ENCODE data around the gene NPAS1.

Gene NPAS1

DNA sequence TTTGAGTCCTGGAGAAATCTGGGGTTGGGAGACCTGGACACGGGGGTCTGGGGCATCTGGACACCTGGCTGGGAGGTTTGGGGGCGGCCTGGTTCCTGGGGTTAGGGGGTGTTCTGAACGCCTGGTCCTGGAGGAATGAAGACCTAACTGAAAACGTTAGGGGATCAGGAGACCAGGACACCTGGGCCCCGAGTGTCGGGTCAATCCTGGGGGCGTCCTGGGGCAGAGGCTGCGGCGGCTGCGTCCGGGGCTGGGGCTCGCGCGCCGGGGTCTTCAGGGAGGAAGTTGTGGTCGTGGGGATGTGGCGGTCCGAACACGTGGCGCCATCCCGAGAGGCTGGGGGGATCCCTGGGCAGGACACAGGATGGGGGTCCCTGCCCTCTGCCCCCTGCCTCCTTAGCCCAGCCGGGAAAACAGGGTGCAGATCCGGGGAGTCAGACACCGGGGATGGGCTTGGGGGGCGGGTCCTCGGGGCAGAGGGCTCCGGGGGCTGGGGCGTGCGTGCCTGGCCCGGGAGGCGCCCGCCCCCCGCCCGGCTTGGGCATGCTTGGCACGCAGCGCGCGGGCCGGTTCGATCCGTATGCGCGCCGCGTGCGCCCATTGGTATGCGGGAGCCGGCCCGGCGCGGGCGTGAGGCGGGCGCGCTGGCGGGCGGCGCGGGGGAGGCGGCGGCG lies 632 bp downstream of the NPAS1 start:
- DNase-seq (ENCODE audit: low spot score) = no peak

GRCh38 chr19:47020992-47021496 lies 1.4 kb downstream of the NPAS1 start:
- peak; percentile 55 for DNase-seq (ENCODE audit: low spot score)

DNA sequence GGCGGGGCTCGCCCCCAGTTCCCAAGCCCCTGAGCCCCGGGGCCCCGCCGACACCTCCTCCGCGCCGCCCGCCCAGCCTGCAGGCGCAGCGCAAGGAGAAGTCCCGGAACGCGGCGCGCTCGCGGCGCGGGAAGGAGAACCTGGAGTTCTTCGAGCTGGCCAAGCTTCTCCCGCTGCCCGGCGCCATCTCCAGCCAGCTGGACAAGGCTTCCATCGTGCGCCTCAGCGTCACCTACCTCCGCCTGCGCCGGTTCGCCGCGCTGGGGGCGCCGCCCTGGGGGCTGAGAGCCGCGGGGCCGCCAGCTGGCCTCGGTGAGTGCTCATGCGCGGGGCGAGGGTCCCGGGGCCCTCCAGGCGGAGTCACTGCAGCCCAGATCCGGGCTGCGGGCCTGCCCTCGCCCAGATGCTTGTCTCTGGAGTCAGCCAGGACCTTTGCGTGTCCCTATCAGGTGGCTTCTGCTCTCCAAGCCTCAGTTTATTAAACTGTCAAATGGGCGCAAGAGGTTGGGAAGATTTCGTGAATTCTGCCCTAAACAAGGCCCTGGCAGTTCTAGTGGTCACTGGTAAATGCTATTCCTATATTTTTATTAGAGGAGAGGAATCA lies 2.0 kb downstream of the NPAS1 start:
- no peak for DNase-seq (ENCODE audit: low spot score)

DNA sequence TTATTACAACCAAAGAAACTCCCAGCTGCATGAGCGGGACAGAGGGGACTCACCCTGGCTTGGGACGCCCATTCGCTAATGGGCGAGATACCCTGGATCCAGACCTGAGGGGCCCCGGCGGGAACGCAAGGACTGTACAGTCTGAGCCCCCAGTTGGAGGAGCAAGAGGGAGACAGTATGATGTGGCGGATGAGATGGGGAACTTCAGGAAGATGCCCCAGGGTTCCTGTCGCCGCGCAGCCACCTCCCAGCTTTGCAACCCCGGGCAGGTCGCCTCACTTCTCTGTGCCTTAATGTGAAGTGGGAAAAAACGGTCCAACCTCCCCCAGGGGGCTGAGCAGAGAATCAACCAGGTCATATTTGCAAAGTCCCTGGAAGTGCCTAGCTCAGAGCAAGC lies 2.5 kb downstream of the NPAS1 start:
- DNase-seq (ENCODE audit: low spot score) = no peak

DNA sequence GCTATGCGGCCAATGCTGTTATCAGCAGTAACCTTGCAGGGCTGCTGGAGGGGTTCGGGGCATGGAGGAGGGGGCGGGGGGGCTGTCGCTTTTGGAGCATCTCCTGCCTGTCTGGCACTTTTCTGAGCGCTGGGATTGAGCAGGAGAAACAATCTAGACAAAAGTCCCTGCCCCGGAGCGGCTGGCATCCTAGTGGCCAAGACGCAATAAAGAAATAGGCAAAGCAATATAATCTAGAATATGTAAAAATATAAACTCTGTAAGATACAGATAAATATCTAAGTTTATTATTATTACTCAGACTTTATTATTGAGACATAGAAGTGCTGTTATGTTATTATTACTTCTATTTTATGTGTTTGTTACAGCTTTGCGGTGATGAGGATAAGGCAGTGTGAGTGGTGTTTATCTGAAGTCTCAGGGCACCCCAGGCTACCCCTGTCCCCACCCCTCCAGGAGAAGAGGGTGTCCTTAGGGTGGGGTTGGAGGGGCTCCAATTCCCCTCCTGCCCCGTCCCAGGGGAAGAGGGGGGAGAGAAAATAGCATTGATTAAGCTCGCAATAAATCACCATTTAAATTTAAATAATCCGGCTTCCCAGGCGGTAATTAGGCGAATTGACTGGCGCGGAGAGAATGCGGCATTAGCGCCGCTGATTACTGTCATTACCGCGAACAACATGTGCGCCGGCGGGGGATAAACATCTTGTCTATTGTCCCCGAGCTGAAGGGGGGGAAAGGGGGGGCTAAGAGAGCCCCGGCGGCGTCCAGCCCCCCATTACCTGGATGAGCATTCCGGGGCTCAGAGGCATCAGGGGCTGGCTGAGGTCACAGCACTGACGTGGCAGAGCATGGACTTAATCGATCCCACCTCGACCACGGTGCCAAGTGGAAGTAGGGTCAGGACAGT lies 3.2 kb downstream of the NPAS1 start:
- DNase-seq (ENCODE audit: low spot score) = no peak

GRCh38 chr19:47023448-47023794 lies 3.8 kb downstream of the NPAS1 start:
- no peak for DNase-seq (ENCODE audit: low spot score)

DNA sequence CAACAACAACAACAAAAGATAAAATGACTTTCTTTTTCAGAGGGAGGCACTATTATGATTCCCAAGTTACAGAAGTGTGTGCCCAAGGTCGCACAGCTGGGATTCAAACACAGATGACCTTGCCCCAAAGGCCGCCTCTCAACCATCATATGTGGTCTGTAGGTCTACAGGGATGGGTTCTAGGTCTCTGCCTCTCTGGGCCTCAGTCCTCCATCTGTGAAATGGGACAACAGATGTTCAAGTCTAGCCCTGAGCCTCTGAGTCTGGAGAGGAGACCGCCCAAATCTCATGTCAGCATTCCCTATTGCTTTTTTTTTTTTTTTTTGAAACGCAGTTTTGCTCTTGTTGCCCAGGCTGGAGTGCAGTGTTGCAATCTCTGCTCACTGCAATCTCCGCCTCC lies 4.9 kb downstream of the NPAS1 start:
- no peak for DNase-seq (ENCODE audit: low spot score)

DNA sequence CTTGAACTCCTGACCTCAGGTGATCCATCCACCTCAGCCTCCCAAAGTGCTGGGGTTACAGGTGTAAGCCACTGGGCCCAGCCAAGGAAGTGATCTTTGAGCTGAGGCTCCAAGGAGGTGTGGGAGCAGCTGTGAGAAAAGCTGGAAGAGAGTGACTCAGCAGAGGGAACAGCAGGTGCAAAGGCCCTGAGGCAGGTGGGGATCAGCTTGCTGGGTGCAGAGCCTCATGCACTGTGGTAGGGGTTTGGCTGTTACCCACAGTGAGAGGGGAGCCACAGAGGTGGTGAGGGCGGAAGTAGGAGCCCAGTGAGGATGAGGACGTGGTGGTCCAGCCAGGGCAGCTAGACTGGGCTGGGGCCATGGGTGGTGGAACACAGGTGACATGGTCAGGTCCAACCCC lies 6.5 kb downstream of the NPAS1 start:
- DNase-seq (ENCODE audit: low spot score) = no peak

DNA sequence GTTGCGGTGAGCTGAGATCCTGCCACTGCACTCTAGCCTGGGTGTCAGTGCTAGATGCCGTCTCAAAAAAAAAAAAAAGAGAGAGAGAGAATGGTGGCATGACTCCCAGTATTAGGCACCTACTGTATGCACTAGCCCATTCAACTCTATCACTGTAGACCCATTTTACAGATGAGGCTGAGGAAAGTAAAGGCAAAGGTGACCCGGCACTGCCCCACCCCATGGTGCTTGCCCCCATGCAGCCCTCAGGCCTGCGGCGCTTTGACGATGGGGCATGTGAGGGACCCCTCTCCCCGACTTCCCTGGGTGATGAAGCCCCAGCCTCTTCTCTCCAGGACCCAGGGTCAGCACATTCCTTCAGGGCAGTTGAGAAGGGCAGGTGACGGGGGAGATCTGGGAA lies 7.3 kb downstream of the NPAS1 start:
- no peak for DNase-seq (ENCODE audit: low spot score)

GRCh38 chr19:47027586-47028088 lies 8.0 kb downstream of the NPAS1 start:
- DNase-seq (ENCODE audit: low spot score) = no peak

- DNase-seq (ENCODE audit: low spot score) = no peak
Observed at GRCh38 chr19:47028195-47028601, 8.6 kb downstream of the NPAS1 start.

- DNase-seq (ENCODE audit: low spot score) = peak; percentile 47
Observed at GRCh38 chr19:47032171-47032811, 12.7 kb downstream of the NPAS1 start.

- peak; percentile 97 for DNase-seq (ENCODE audit: low spot score)
Observed at GRCh38 chr19:47035127-47036096, 15.8 kb downstream of the NPAS1 start.

DNA sequence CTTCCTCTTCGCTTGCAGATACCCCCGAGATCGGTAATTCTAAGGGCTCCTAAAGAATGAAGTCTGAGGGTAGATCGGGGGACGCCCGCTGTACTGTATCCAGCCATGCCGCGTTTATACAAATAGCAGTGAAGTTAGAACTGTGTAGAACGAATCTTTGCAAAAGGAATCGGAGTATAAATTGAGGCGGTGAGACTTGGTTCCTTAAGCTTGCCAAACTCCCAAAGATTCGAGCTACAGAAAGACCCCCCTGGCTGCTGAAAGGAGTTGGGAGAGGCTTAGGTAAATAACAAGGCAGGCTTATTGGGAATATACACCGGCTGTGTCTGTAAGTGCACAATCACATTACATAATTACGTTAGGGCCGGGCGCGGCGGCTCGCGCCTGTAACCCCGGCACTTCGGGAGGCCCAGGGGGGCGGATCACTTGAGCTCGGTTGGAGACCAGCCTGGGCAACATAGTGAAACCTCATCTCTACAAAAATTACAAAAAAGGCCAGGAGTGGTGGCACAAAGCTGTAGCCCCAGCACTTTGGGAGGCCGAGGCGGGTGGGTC lies 16.5 kb downstream of the NPAS1 start:
- DNase-seq (ENCODE audit: low spot score) = no peak

GRCh38 chr19:47037766-47038165 lies 18.1 kb downstream of the NPAS1 start:
- DNase-seq (ENCODE audit: low spot score) = no peak

GRCh38 chr19:47039239-47039874 lies 19.7 kb downstream of the NPAS1 start:
- DNase-seq (ENCODE audit: low spot score) = no peak

GRCh38 chr19:47040869-47041268 lies 21.2 kb downstream of the NPAS1 start:
- no peak for DNase-seq (ENCODE audit: low spot score)

- no peak for DNase-seq (ENCODE audit: low spot score)
Observed at GRCh38 chr19:47044946-47045866, 25.6 kb downstream of the NPAS1 start.

- no peak for DNase-seq (ENCODE audit: low spot score)
Observed at GRCh38 chr19:47045867-47046470, 26.3 kb downstream of the NPAS1 start.

Measured in AG08395 (cell line).